ENCODE measurements around the gene ANGPT4. TPM values are rescaled to one million over a fixed set of nuclear protein-coding genes. Genes with fewer than 3 reads are reported as not detected.

ANGPT4 gene
- total RNA-seq, 2 donors from 2014 or later = under 0.01 to 0.66 TPM

GRCh38 chr20:848193-848592 is 67.9 kb downstream of the ANGPT4 start:
- Histone ChIP-seq H3K9me3 (no peaks in the 10 kb centered on the region), H3K27ac (no peak overlapping the region), H3K4me1 (peaks cover 4% of the 10 kb centered on the region), H3K36me3 (replicated peaks in 1 of 2; ENCODE audit: insufficient read depth in 1 of 2, low read depth in 2 of 2) (no peaks in the 10 kb centered on the region), H3K4me3 (no peak overlapping the region), H3K27me3 (no peaks in the 10 kb centered on the region)
- DNase-seq (no peak), ATAC-seq (no peak)
- TF ChIP-seq POLR2A (IDR thresholded peaks at IDR 0.05) (no peak), CTCF (IDR thresholded peaks at IDR 0.05) (no peak)
- WGBS, 2 donors = 71 to 89% methylated on average over 1 to 5 of the region's 5 CpGs
- intact Hi-C loops (cut with DNase I) = no loop called here

GRCh38 chr20:846894-847278 is 69.2 kb downstream of the ANGPT4 start:
- DNase-seq (no peak), ATAC-seq (no peak)
- TF ChIP-seq POLR2A (IDR thresholded peaks at IDR 0.05) (no peak), CTCF (IDR thresholded peaks at IDR 0.05) (no peak)
- no peaks in the 10 kb centered on the region for H3K9me3 ChIP-seq
- 67 to 100% methylated on average over 3 to 7 of the region's 7 CpGs for WGBS, 2 donors
- no peaks in the 10 kb centered on the region for H3K27me3 ChIP-seq
- H3K27ac ChIP-seq = no peak overlapping the region
- H3K4me1 ChIP-seq = peaks cover 15% of the 10 kb centered on the region
- no peaks in the 10 kb centered on the region for H3K36me3 ChIP-seq (replicated peaks in 1 of 2; ENCODE audit: insufficient read depth in 1 of 2, low read depth in 2 of 2)
- intact Hi-C loops (cut with DNase I) = no loop called here
- H3K4me3 ChIP-seq = no peak overlapping the region

- no peak for ATAC-seq
- H3K4me1 ChIP-seq = peaks cover 21% of the 10 kb centered on the region
Measured at GRCh38 chr20:845941-846893, 69.9 kb downstream of the ANGPT4 start.

GRCh38 chr20:845226-845868 is 70.8 kb downstream of the ANGPT4 start:
- TF ChIP-seq CTCF (IDR thresholded peaks at IDR 0.05) = no peak
- no peak for TF ChIP-seq POLR2A (IDR thresholded peaks at IDR 0.05)
- WGBS, 2 donors = 80 to 98% methylated on average over 13 to 43 of the region's 50 CpGs
- Histone ChIP-seq H3K27ac (no peak overlapping the region), H3K4me3 (no peak overlapping the region), H3K36me3 (replicated peaks in 1 of 2; ENCODE audit: insufficient read depth in 1 of 2, low read depth in 2 of 2) (no peaks in the 10 kb centered on the region), H3K9me3 (no peaks in the 10 kb centered on the region), H3K4me1 (peaks cover 29% of the 10 kb centered on the region), H3K27me3 (no peaks in the 10 kb centered on the region)
- DNase-seq (no peak), ATAC-seq (no peak)
- intact Hi-C loops (cut with DNase I) = no loop called here

More at GRCh38 chr20:845941-846893, 69.9 kb downstream of the ANGPT4 start:
- Histone ChIP-seq H3K27ac (no peak overlapping the region), H3K36me3 (replicated peaks in 1 of 2; ENCODE audit: insufficient read depth in 1 of 2, low read depth in 2 of 2) (no peaks in the 10 kb centered on the region), H3K4me3 (no peak overlapping the region), H3K27me3 (no peaks in the 10 kb centered on the region), H3K9me3 (no peaks in the 10 kb centered on the region)
- TF ChIP-seq CTCF (IDR thresholded peaks at IDR 0.05) (no peak), POLR2A (IDR thresholded peaks at IDR 0.05) (no peak)
- intact Hi-C loops (cut with DNase I) = no loop called here
- WGBS, 2 donors = 70 to 84% methylated on average over 10 to 11 of the region's 11 CpGs
- no peak for DNase-seq

All from body of pancreas (tissue), 4 donors.